ENCODE measurements around the gene LCE1B.

- TF ChIP-seq, protein P1, sequence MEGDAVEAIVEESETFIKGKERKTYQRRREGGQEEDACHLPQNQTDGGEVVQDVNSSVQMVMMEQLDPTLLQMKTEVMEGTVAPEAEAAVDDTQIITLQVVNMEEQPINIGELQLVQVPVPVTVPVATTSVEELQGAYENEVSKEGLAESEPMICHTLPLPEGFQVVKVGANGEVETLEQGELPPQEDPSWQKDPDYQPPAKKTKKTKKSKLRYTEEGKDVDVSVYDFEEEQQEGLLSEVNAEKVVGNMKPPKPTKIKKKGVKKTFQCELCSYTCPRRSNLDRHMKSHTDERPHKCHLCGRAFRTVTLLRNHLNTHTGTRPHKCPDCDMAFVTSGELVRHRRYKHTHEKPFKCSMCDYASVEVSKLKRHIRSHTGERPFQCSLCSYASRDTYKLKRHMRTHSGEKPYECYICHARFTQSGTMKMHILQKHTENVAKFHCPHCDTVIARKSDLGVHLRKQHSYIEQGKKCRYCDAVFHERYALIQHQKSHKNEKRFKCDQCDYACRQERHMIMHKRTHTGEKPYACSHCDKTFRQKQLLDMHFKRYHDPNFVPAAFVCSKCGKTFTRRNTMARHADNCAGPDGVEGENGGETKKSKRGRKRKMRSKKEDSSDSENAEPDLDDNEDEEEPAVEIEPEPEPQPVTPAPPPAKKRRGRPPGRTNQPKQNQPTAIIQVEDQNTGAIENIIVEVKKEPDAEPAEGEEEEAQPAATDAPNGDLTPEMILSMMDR (IDR thresholded peaks at IDR 0.05): no peak
- no peak for TF ChIP-seq POLR2A (IDR thresholded peaks at IDR 0.05)
- no peak for TF ChIP-seq EP300 (IDR thresholded peaks at IDR 0.05)
Observed at GRCh38 chr1:152806576-152806975, 5.2 kb upstream of the LCE1B start, which contains the start of gene LCE1C.

All from ovary (tissue), 3 donors.